ENCODE data around the gene CST3.
A peak's percentile ranks its signal among the peaks of the same experiment; 100 is the strongest.

GRCh38 chr20:23605867-23606651 is 31.7 kb downstream of the CST3 start, which contains the start of gene CST9:
- TF ChIP-seq EZH2 (IDR thresholded peaks at IDR 0.05; ENCODE audit: low read length), result no peak
- TF ChIP-seq, protein P1, sequence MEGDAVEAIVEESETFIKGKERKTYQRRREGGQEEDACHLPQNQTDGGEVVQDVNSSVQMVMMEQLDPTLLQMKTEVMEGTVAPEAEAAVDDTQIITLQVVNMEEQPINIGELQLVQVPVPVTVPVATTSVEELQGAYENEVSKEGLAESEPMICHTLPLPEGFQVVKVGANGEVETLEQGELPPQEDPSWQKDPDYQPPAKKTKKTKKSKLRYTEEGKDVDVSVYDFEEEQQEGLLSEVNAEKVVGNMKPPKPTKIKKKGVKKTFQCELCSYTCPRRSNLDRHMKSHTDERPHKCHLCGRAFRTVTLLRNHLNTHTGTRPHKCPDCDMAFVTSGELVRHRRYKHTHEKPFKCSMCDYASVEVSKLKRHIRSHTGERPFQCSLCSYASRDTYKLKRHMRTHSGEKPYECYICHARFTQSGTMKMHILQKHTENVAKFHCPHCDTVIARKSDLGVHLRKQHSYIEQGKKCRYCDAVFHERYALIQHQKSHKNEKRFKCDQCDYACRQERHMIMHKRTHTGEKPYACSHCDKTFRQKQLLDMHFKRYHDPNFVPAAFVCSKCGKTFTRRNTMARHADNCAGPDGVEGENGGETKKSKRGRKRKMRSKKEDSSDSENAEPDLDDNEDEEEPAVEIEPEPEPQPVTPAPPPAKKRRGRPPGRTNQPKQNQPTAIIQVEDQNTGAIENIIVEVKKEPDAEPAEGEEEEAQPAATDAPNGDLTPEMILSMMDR (optimal IDR thresholded peaks at IDR 0.05 in 1 of 3, IDR thresholded peaks at IDR 0.05 in 1 of 3, conservative IDR thresholded peaks at IDR 0.05 in 1 of 3; ENCODE audit: extremely low read depth in 1 of 3, insufficient read depth in 2 of 3, low read length in 3 of 3), result peak in 1 of 3 experiments; percentile 8
